Ovary (tissue), 9 donors: ENCODE results near the gene ERO1A. TPM values are rescaled to one million over a fixed set of nuclear protein-coding genes. Genes with fewer than 3 reads are reported as not detected.

Experiments
- DNase-seq, 5 donors: peaks; one replicate each; pipeline ENCODE4 v3.0.0-alpha.2; 2019 to 2020
- H3K27ac ChIP-seq, 2 donors: fragments of 200-600 bp; one replicate each; pipeline versions ENCODE4 v1.5.1 to v1.8.0; 2019 to 2022
- H3K27me3 ChIP-seq: fragments of 200-600 bp; one replicate; pipeline ENCODE4 v1.8.0; 2022
- H3K36me3 ChIP-seq: fragments of 200-600 bp; sonication (generic); one replicate; pipeline ENCODE4 v1.5.1; 2019
- H3K4me1 ChIP-seq: one replicate; pipeline ENCODE4 v1.8.1; 2013; ENCODE audit warnings: mild to moderate bottlenecking, moderate library complexity; ENCODE audit not compliant: insufficient read depth
- H3K4me3 ChIP-seq: fragments of 200-600 bp; sonication (generic); one replicate; pipeline ENCODE4 v1.5.1; 2017
- H3K9me3 ChIP-seq, 2 donors: fragments of 200-600 bp in 1 of 2; sonication (generic) in 1 of 2; one replicate each; pipeline versions ENCODE4 v1.5.1 to v1.8.1; 2013 to 2019; ENCODE audit warnings: mild to moderate bottlenecking in 1 of 2, moderate library complexity in 1 of 2
- CTCF ChIP-seq, 3 donors: fragments of 450-650 bp in 2 of 3; fragments of 200-600 bp in 1 of 3; IDR thresholded peaks; one replicate each; pipeline versions ENCODE4 v1.5.1 to v1.8.0; 2016 to 2022; ENCODE audit warnings: antibody characterized with exemption in 3 of 3, mild to moderate bottlenecking in 1 of 3
- EP300 ChIP-seq: sonication (generic); formaldehyde crosslinking; IDR thresholded peaks from one replicate; pipeline ENCODE4 v1.6.1; 2017; ENCODE audit warnings: antibody characterized with exemption
- POLR2A ChIP-seq: fragments of 450-650 bp; IDR thresholded peaks from one replicate; pipeline ENCODE4 v1.6.1; 2017; ENCODE audit warnings: antibody characterized with exemption, mild to moderate bottlenecking, moderate library complexity
- WGBS, 3 donors: extraction: QIAGEN DNeasy Blood & Tissue Kit in 1 of 3; methylation state at CpG; one replicate each; pipeline versions ENCODE4 v1.1.5 to v1.1.7; 2013 to 2017; 5-methylcytosine and 5-hydroxymethylcytosine counted together
- intact Hi-C, 4 donors: fragments of 100-400 bp; cut with DNase I; formaldehyde crosslinking; loops; one replicate each; pipeline versions ENCODE4 v1.11.0 to v1.15.1; 2022 to 2023
- polyA plus RNA-seq, 2 donors: library from polyadenylated mRNA; stranded (reverse); fragments of 200-250 nt in 1 of 2; fragments of 350-450 nt in 1 of 2; fragmentation: Illumina TruSeq in 1 of 2; extraction: RNeasy Lipid Tissue Mini Kit (QIAGEN cat#74804) in 1 of 2; gene quantifications; one replicate each; pipeline ENCODE4 v1.2.3, GENCODE V29; 2013 to 2014
- total RNA-seq, 7 donors: library from RNA; depleted of rRNA in 2 of 7; stranded (reverse); fragments of >200 nt in 2 of 7; fragmentation: NEBNext Ultra II Directional in 3 of 7; extraction: Animal tissue kit (Norgen Biotek cat#: 25700) in 3 of 7; gene quantifications; one replicate each; pipeline versions ENCODE4 v1.1.0 to v1.2.4, GENCODE V29; 2016 to 2023
- donor health status: DM: no; HTN: no; CAD: no; lungs with moderate emphysema.
- donor health status: DM: no; HTN: no; CAD: no.
- donor health status: Bipolar disorder and iron deficiency.
- donor health status: DM: yes; HTN: yes; CAD: no.
- donor health status: DM: no; HTN: no; CAD: no.
- donor health status: DM: yes; HTN: yes; CAD: no.

Gene ERO1A
- total and polyA plus RNA-seq, 9 donors, result 6.5 to 30.6 (median 21.2) TPM

DNA sequence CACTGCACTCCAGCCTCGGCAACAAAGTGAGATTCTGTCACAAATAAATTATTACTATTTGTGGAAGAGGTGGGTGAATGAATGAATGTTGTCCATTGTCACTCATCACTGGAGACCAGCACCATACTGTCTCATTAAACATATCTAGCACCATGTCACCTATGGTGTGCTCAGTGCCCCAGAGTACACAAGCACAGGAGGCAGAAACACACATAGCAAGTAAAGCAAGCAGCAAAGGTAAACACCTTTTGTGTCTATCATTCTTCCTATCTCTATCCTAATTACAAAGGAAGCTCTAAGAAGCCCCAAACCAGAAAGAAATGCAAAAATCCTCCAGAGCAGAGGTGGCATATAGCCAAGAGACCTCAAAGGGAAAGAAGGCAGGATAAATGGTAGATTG is 9.2 kb downstream of the ERO1A start:
- 83 to 98% (median 92%) methylated on average over 1 of the region's 1 CpG for WGBS, 3 donors
- Histone ChIP-seq H3K4me3 (no peak overlapping the region), H3K36me3 (no peaks in the 10 kb centered on the region), H3K27ac (no peak overlapping the region), H3K9me3 (no peaks in the 10 kb centered on the region), H3K27me3 (no peaks in the 10 kb centered on the region), H3K4me1 (peaks cover under 1% of the 10 kb centered on the region)
- TF ChIP-seq POLR2A (no peak), CTCF (IDR thresholded peaks at IDR 0.05) (no peak)
- intact Hi-C loops, result no loop called here
- no peak for DNase-seq

DNA sequence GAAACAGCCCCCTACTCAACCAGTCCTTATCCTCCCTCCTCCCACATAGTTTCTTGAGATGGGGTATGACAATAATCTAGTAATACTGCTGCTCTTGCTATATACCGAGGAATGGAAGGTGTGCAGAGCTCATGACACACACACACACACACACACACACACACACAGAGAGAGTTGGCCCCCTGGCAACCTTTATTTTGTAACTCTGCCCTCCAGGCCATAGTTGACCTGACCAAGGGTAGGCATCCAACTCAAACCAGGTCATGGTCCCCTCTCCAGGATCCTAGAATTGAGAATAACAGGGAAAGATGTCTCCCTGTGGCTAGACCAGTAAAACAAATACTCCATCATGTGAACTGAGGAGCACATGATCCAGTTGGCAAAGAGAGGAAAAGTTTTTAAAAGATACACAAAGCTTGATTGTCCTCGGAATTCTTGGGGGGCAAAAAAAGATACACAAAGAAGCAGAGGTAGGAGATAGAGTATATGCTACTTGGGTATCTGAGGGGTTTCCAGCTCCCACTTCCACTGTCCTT is 11.3 kb downstream of the ERO1A start:
- Histone ChIP-seq H3K9me3 (no peaks in the 10 kb centered on the region), H3K4me3 (no peak overlapping the region), H3K27me3 (no peaks in the 10 kb centered on the region), H3K36me3 (no peaks in the 10 kb centered on the region), H3K4me1 (no peaks in the 10 kb centered on the region), H3K27ac (no peak overlapping the region)
- intact Hi-C loops, result no loop called here
- WGBS, 3 donors, result 77 to 80% (median 78%) methylated on average over 2 of the region's 2 CpGs
- no peak for DNase-seq
- TF ChIP-seq CTCF (IDR thresholded peaks at IDR 0.05), result no peak
- no peak for TF ChIP-seq EP300
- TF ChIP-seq POLR2A, result no peak

DNA sequence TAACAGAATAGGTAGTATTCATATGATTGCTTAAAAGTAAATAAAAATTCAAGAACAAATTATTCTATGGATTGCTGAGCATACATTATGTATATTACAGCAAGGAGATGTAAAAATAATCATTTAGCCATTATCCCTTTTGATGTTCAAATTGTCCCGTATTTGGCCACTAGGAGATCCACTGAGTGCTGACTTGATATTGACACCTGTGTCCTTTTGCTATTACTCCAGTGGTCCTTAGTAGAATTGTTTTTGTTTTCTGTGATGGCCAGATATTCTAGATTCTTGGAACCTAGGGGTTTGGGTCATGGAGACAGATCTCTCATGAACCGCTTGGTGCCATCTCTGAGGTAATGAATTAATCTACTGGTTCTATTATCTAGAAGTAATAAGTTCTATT is 16.8 kb downstream of the ERO1A start:
- no peak for DNase-seq
- H3K27ac ChIP-seq, result no peak overlapping the region
- no peaks in the 10 kb centered on the region for H3K9me3 ChIP-seq
- 97 to 99% (median 98%) methylated on average over 2 of the region's 2 CpGs for WGBS, 3 donors
- intact Hi-C loops, result no loop called here
- TF ChIP-seq CTCF (IDR thresholded peaks at IDR 0.05) (no peak), POLR2A (no peak), EP300 (no peak)
- no peaks in the 10 kb centered on the region for H3K27me3 ChIP-seq
- H3K4me3 ChIP-seq, result no peak overlapping the region
- no peaks in the 10 kb centered on the region for H3K4me1 ChIP-seq
- H3K36me3 ChIP-seq, result no peaks in the 10 kb centered on the region

DNA sequence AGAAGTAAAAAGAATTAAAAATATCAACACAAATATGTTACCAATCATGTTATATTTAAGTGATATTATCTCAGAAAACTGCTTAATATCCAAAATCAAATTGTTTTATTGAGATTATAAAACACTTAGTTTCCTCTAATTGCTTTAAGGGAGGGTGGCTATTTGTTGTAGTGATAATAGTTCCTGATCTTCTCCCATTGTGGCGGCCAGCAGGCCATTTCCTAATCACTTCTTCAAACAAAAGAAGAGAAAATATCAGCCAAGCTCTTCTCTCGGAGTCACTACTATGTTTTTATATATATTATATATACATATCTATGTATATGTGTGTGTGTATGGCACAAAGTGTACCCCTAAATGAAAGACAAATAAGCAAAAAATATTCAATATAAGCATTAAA is 31.5 kb downstream of the ERO1A start:
- no peaks in the 10 kb centered on the region for H3K36me3 ChIP-seq
- no peak overlapping the region for H3K4me3 ChIP-seq
- no peak overlapping the region for H3K27ac ChIP-seq
- intact Hi-C loops, result no loop called here
- TF ChIP-seq CTCF (IDR thresholded peaks at IDR 0.05), result no peak
- TF ChIP-seq POLR2A, result no peak
- no peak for TF ChIP-seq EP300
- DNase-seq, result no peak
- H3K4me1 ChIP-seq, result no peaks in the 10 kb centered on the region
- WGBS, 3 donors, result 90 to 94% (median 90%) methylated on average over 2 of the region's 2 CpGs
- H3K27me3 ChIP-seq, result no peaks in the 10 kb centered on the region
- H3K9me3 ChIP-seq, result no peaks in the 10 kb centered on the region
